Measurements from ENCODE around the gene ARHGEF12.

ARHGEF12 gene, protein sequence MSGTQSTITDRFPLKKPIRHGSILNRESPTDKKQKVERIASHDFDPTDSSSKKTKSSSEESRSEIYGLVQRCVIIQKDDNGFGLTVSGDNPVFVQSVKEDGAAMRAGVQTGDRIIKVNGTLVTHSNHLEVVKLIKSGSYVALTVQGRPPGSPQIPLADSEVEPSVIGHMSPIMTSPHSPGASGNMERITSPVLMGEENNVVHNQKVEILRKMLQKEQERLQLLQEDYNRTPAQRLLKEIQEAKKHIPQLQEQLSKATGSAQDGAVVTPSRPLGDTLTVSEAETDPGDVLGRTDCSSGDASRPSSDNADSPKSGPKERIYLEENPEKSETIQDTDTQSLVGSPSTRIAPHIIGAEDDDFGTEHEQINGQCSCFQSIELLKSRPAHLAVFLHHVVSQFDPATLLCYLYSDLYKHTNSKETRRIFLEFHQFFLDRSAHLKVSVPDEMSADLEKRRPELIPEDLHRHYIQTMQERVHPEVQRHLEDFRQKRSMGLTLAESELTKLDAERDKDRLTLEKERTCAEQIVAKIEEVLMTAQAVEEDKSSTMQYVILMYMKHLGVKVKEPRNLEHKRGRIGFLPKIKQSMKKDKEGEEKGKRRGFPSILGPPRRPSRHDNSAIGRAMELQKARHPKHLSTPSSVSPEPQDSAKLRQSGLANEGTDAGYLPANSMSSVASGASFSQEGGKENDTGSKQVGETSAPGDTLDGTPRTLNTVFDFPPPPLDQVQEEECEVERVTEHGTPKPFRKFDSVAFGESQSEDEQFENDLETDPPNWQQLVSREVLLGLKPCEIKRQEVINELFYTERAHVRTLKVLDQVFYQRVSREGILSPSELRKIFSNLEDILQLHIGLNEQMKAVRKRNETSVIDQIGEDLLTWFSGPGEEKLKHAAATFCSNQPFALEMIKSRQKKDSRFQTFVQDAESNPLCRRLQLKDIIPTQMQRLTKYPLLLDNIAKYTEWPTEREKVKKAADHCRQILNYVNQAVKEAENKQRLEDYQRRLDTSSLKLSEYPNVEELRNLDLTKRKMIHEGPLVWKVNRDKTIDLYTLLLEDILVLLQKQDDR (N-terminal part only)
- 25.2 to 68.0 (median 46.5) reads per million in 4 donors for total RNA-seq

DNA sequence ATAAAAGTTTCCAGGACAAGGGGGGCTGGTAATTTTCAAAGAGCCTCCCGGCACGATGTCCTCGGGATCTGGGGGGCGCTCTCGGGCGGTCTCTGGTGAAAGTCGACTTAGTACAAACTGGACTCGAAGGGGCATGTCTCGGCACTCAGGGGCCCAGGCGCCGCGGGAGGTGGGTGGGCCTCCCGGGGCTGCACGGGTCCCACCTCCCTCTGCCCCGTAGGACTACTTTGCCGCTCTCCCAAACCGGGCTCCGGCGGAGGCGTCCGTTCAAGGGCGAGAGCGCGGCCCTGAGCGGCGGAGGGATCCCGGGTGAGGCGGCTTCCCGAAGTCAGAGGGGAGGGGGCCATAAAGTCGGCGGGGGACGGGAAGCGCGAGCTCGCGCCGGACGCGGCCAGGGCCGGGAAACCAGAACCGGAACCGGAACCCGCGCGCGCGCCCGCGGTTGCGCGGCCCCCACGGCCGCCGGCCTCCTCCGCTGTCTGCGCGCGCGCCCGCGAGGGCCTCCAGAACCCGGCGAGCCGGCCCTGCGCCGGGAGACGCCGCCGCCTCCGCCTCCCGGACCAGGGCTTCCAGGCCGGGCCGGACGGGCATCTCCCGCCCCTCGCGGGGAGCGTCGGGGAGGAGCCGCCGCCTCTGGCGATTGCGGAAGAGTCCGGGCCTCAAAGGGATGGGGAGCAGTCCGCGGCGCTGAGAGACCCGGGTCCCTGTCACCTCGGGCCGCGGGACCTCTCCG, at the start of gene ARHGEF12:
Gene ARHGEF12 (plus strand): TSS at position 506 of the 733 bp plus-strand sequence. CDS start 831 bp downstream, outside the sequence.
- DNase-seq = peak; percentile 45 to 83 (median 58)

DNA sequence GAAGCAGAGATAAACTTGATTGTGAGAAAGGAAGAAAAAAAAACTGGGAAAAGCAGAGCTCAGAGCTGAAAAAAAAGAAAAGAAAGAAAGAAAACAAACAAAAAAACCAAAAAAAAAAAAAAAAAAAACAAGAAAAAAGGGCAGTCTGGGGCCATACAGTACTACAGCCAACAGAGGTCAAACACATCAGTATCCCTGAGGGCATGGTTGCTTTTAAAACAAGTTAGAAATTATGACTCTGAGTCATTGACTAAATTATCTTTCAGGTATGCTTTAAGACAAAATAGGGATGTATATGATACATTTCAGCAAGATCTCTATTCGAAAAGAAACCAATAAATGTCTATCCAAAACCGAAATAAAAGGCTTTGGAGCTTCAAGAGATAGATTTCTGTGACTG, 48.2 kb upstream of the ARHGEF12 start:
- DNase-seq = no peak

DNA sequence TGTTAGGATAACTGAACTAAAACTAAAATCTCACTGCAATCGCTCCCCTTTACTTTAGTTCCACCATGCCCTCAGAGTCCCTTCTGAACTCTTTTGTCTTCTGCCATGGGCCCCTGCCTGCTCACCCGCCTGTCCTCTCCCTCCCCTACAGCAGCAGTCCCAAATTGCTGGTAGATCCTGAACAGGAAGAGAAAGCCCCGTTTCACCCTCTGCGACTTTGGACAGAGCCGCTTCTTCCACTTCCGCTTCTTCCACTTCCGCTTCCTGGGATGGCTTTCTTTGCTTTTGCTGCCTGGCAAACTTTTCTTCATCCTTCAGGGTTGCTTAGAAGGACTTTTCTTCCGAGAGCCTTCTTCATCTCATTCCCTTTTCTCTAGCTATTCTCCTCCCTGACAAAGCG, 46.8 kb upstream of the ARHGEF12 start:
- DNase-seq = no peak

DNA sequence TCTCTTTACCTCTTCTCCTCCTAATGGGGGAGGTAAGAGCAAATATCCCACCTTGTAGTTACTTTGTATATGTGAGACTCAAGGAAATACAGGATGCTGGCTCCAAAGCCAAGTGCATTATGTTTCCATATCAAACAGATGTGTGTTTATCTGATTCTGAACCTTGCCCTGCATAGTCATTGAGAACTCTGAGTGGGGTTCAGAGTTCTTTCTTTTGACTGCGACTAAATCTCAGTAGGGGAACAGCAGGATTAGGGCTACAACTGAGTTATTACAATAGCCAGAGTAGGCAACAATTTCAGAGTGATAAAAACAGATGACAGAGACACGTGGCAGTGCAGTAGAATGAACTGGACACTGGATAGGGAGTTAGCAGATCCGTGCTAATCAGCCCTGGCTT, 45.3 kb upstream of the ARHGEF12 start:
- no peak for DNase-seq

DNA sequence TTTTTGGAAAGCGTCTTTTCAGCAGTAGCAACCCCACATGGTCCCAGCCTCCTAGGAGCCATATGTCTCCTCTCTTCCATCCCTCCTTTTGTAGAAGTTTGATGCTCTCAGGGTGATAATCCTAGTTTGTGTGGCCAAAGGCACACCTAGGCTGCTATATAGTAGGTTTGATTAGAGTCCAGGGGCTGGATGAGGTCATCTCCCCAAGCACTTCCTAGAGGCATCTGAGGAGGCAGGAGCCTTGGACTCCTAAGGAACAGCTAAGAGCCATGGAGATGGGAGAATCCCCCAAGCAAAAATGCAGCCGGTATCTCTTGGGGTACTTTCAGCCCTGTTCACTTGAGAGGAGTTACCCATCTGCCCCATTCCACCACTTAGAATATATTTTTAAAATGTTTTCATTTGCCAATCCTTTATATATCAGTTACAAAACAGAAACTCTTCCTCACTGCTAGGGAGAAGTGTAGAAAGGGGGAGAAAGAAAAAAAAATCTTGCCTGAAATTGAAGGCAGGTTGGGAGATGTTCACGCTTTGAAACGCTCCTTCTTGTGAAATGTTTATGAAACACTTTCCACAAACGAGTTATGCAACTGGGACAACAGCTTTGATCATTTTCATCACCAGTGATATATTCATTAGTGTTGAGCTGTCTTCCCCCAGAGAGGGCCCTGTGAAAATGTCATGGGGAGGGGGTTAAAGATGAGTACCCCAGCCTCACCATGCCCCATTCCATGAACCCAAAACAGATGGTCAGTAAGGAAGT, 43.0 kb upstream of the ARHGEF12 start:
- no peak for DNase-seq

DNA sequence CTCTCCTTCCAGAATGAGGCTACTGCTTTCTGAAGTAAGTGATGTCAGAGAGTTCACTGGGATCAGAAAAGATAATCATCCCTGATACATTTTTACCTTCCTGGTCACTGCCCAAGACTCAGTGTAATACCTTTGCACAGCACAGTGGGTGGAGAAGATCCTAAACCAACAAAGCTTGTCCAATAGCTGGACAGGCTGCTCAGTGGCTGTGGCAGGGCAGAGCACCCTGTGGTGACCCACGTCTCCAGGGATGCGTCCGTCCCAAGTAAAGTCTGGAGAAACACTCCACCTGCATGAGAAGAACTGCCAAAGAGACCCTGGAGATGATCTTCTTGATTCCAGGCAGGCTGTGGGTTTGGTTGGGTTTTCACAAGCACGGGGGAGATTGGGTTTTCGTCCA, 42.1 kb upstream of the ARHGEF12 start:
- DNase-seq = no peak

DNA sequence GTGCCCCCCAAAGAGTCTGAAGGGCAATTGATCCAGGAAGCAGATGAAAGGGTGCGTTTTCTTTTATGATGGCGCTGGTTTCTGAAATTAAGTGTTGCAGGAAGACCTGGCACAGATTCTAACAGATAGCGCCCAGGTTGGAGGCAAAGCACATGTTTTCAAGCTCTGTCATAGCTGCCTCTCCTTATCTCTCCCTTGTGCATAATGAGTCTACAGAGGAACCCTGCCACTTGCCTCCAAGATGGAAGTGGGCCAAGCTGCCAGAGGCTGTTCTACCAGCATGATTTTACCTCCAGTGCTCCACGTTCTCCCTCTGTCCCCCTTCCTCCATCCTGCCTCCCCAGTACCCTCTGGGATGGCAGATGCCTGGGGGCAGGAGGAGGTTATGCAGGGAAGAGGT, 41.1 kb upstream of the ARHGEF12 start:
- DNase-seq = no peak

DNA sequence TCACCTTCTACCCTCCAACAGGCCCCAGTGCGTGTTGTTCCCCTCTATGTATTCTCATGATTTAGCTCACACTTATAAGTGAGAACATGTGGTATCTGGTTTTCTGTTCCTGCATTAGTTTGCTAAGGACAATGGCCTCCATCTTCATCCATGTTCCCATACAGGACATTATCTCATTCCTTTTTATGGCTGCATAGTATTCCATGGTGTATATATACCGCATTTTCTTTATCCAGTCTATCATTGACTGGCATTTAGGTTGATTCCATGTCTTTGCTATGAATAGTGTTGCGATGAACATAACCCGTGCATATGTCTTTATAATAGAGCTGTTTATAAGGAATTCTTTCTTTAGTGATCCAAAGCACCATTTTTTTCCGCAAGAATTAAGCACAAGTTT, 39.7 kb upstream of the ARHGEF12 start:
- DNase-seq = no peak

DNA sequence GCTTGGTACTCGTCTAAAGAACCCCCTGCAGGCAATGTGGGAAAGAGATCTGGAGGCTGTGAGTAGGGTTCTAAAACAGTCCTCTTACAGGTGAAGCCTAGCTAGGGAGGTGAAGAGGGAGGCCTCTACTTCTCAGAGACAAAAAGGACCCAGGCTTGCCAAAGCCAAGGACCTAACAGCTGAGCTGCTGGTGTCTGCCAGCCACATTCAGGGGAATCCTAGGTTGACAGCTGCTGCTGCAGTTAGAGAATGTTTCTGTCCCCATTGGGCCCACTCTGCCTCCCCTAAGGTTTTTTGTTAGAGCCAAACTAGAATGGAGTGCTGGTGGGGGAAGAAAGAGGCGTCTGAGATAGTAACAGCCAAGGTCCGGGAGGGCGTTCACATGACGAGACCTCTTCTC, 37.8 kb upstream of the ARHGEF12 start:
- no peak for DNase-seq

DNA sequence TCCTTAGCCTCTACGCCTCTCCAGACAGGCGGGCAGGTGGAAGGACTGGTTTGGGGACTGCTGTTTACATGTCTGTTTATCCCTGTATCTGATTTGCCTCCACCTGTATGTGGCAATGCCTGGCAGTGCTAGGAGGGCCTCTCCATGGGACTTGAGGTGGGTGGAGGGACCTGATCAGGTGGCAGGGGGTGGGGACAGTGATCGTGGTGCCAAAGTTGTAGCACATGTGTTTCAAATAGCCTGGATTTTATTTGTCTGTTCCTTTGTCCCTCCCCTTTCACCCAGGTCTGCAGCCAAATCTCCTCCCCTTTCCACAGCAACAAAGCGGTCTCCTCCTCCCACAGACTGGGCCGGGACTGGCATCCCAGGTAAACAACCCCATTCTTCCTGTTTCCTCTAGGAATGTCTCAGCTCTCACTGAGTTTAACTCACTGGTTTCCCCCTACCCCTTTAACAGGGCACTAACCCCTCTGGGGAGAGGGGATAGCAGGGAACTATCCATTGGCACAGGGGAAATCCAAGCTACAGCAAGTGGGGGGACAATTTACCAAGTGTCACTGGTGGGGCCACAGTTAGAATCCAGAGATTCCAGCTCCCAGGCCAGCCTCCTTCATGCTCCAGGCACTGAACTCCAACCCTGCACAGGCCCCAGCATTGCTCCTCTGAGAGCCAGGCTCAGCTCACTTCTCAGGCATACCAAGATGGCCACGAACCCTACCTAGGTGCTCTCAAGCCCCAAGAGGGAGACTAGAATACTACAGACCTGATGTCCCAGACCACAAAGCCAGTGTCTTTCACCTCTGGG, 34.0 kb upstream of the ARHGEF12 start:
- DNase-seq = no peak

DNA sequence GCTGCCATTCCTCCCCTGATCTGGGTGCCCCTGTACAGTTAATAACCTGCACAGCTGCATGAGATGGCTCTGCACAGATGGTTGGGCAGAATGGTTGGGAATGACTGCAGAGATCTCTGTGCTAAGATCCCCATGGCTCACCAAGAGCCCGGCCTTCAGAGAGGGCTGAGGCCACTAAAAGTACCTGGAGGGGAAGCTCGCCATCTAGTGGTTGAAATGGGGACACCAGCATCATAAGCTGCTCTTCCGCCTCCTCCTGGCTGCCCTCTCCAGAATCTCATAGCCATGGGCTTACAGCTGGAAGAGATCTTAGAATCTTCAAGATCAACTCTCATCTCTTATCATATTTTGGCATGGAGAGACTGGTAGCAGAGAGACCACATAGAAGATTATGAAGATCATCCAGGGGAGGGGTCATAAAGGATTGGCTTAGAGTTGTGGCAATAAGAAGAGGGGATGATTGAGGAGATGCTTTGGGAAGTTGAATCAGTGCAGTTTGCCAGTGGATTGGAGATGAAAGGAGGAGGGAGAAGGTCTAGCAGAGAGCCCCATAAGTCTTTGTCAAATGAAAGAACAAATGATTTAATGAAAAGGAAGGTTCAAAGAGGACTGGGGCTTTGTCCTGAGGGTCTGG, 33.1 kb upstream of the ARHGEF12 start:
- DNase-seq = peak in 4 of 5 donors; percentile 11 to 47 (median 27)

DNA sequence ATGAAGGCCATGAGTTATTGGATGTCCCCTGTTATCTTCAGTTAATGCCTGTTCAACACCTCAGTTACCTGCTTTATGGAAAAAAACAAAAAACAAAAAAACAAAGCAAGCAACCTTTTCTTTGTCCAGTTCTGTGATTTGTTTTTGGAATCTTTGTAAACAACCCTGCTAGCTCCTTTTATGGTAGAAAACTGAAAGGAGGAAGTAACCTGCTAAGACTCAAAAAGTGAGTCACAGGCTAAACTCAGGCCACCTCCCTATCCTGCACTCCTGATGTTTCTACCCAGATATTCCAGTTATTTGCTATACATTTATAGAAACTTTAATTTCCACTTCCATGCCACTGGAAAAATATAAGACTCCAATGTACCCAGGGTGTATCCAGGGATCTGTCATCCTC, 31.7 kb upstream of the ARHGEF12 start:
- no peak for DNase-seq

DNA sequence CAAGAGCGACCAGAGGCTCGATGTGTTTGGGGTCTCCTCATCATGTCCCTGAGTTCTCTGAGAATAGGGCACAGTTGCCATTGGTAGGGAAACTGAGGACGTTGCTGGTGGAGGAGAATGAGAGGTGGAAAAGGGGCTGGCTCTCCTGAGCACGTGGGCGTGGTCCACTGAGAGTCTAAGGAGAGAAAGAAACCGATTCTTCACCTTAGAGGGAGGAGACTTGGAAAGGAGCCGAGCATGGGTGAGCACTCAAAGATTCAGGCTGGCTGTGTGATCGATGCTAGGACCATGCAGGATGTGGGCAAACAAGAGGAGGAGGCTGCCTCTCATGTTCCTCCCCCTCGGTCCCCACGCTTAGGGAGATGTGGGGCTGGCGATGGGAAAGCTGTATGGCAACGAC, 30.9 kb upstream of the ARHGEF12 start:
- DNase-seq = no peak

DNA sequence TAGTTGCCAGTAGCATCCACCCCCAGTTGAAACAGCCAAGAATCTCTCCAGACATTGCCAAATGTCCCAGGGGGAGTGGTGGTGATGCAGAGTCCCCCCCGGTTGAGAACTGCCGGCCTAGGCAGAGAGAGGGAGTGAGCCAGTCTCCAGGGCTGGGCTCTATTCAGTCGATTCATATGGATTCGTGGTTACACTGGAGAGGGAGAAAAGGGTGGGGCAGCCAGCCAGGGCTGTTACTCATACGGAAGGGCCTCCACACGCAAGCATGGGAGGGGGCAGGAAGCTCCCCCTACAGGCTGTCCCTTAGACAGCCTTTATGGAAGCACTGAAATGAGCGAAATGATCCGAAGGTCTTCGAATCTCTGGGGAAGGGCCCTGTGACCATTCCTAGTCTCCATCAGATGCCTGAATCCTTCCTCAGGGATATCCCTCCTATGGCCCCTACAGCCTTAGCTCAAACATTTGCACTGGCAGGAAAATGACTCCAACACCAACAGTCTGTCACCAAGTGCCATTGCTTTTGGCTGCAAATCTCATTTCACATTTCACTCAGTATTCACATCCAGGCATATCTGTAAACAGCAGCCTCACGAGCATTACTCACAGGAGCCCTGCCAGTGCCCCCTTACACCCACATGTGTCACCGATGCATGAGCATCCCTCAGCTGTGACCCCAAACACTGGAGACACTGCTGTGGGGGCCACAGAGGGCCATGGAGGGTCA, 29.5 kb upstream of the ARHGEF12 start:
- DNase-seq = no peak

DNA sequence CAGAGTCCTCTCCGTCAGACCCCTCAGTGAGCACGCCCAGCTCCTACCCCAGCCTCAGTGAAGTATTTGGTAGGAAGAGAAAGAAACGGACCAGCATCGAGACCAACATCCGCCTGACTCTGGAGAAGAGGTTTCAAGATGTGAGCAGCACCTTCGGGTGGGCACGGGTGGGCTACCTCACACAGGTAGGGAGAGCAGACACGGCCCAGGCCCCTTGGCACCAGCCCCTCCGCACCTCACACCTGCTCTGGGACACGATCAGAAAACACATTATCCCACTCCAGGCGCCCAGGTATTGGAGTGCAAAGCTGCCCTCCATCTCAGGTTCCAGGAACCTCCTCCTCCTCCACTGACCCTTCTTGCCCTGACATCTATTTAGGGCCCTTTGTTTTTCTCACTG, 28.7 kb upstream of the ARHGEF12 start:
- no peak for DNase-seq

DNA sequence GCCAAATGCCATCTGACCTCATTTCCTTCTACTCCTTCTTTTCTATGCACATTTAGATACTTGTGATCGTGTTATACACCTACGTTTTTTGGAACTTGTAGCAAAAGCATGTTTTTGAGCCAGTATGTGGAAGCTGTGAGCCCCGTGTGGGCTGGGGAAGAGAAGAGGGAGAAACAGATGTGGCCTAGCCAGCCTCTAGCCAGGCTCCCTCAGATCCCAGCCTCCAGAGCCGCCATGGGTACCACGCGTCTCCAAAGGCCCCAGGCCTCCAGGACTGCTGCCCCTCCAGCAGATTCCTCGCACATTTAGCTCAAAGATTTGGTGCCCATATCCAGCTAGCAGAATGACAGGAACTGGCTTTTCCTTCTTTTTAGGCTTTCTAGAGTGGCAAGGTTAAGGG, 28.1 kb upstream of the ARHGEF12 start:
- DNase-seq = no peak

DNA sequence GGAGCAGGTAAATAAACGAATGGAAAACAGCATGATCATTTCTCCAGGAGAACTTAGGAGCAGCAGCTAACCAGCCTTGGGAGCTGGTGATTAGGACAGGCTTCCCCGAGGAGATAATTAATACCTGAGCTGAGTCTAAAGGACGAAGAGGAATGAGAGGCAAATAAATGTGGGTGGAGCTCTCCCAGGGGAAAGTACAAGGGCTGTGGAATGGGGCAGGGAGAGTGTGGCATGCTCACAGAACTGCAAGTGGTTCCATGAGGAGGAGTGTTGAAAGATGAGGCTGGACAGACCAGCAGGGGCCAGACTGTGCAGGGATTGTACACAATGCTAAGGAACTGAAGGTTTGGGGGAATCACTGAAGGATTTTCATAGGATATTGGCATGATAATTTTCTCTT, 25.3 kb upstream of the ARHGEF12 start:
- DNase-seq = no peak

DNA sequence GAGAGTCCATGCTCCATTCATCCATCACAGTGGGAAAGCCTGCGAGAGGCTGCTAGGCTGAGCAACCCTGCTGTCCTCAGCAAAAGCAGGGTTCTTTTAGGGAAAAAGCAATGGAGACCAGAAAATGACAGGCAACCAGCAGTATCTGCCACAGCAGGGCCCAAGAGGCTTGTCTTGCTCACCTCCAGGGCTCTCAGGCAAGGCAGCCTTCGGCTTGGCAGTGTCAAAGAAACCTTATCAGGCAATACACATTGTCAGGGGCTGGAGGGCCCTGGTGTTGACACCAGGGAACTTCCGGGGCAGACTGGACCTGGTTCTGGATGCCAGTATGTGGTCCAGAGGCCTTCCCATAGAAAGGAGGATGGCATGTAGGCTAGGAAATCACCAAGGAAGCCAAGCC, 21.4 kb upstream of the ARHGEF12 start:
- no peak for DNase-seq

DNA sequence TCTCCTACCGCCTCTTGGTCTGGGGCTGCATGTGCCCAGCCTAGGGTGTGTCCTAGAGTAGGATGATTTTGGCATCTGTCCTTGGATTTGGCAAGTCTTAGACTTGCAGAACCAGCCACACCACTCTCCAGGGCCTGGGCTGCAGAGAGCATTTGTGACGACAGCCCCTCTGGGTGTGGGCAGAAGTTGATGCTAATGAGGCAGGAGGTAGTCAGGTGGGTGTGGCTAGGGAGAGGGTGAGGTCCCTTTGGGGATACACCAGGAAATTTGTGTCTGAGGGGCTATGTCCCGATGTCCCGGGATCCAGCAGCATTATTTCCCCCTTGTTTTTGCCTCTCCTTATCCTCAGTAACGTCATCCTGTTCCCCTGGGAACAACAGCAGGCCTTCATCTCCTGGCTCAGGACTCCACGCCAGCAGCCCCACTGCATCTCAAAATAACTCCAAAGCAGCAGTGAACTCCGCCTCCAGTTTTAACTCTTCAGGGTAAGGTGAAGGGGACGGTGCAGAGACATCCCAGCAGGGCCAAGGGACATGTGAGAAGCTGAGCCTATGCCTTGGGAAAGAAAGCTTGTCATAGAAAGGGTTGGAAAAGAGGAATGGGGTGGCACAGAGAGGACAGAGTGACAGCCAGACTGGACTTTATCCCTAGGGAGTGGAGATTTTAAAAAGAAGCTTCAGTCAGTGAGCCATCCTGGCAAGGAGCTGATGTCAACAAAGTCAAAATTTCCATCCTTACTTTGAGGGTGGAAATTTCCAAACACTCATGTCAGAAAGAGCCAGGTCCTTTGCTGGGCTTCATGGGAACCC, 19.1 kb upstream of the ARHGEF12 start:
- DNase-seq = no peak

Data from T-helper 1 cell (primary cell).